GM12865 (cell line): ENCODE results near the gene SLC9A9.

Experiments used
- DNase-seq: peaks from one replicate; pipeline ENCODE4 v3.0.0; 2010; ENCODE audit warnings: low read depth
- H3K4me3 ChIP-seq: 2 replicates; pipeline ENCODE4 v1.5.1; 2011; ENCODE audit warnings: mild to moderate bottlenecking, low read depth, low read length, control low read depth
- CTCF ChIP-seq: IDR thresholded peaks from 2 replicates; pipeline ENCODE4 v1.5.1; 2011; ENCODE audit warnings: low read length, control low read depth, low read depth, inconsistent platforms; ENCODE audit not compliant: insufficient read depth; ENCODE audit errors: missing control alignments

SLC9A9 gene

GRCh38 chr3:143677430-143677829 lies 170.8 kb downstream of the SLC9A9 start:
- no peak for TF ChIP-seq CTCF
- H3K4me3 ChIP-seq, result no peak overlapping the region
- DNase-seq, result no peak

- TF ChIP-seq CTCF, result no peak
Measured at GRCh38 chr3:143676747-143677146, 171.5 kb downstream of the SLC9A9 start.

GRCh38 chr3:143676021-143676420 lies 172.2 kb downstream of the SLC9A9 start:
- TF ChIP-seq CTCF, result no peak

More at GRCh38 chr3:143676747-143677146, 171.5 kb downstream of the SLC9A9 start:
- DNase-seq, result no peak
- no peak overlapping the region for H3K4me3 ChIP-seq

GRCh38 chr3:143674100-143674968 lies 173.9 kb downstream of the SLC9A9 start:
- peak; percentile 92 for DNase-seq
- TF ChIP-seq CTCF, result peak; percentile 88
- peak overlapping the region; percentile 30 for H3K4me3 ChIP-seq

More at GRCh38 chr3:143676021-143676420, 172.2 kb downstream of the SLC9A9 start:
- no peak for DNase-seq
- H3K4me3 ChIP-seq, result no peak overlapping the region

- no peak for TF ChIP-seq CTCF
- no peak overlapping the region for H3K4me3 ChIP-seq
- DNase-seq, result no peak
Measured at GRCh38 chr3:143672396-143673165, 175.7 kb downstream of the SLC9A9 start.

- DNase-seq, result no peak
- no peak overlapping the region for H3K4me3 ChIP-seq
- TF ChIP-seq CTCF, result no peak
Measured at GRCh38 chr3:143671626-143672025, 176.6 kb downstream of the SLC9A9 start.
